Activated CD4-positive, alpha-beta T cell treated with anti-CD3 and anti-CD28 coated beads for 48 hours (primary cell): ENCODE data around the gene CNTN5.

Experiments used
- DNase-seq: peaks from one replicate; pipeline ENCODE4 v3.0.0-alpha.2; 2020

Gene CNTN5

DNA sequence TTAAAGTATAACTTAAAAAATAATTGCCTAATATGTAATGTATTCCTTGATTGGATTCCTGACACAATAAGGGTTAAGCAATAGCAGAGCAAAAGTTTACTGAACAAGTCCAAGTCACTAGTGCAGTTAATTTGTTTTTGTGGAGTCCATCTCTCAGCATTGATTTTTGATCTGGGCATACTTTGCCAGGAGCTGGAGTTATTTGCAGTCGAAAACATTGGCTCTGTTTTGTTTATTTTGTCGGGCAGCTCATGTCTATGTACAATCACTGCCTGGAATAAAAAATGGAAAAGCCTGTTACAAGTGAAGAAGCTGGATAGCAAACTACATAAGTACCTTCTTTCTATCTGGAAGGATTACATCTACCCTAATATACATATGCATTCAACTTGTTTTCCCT, 625.2 kb downstream of the CNTN5 start:
- no peak for DNase-seq

DNA sequence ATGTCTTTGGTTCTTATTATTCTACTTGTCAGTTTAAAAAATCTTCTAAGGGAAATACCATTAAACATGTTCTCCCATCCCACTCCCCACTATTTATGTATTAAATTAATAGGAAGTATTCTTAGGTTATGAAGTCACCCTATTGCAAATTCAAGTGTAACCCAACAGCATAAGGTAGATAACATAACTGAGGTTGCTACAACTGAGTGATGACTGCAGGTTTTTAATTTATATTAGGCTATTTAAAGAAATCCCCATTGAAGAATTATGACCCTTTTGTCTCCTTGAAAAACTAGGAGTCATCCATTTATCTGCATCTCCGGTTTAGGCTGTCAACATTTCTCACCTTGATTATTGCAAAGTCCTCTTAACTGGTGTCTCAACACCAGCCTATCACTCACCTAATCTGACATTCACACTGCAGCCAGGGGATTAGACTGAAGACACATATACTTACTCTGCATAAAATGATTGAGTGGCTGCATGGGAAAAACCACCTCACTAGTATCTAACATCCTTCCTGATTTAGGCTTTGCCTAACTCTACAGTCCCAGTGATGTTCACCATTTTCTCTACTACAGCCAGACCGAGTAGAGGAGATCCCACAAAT, 649.4 kb downstream of the CNTN5 start:
- DNase-seq, result no peak

DNA sequence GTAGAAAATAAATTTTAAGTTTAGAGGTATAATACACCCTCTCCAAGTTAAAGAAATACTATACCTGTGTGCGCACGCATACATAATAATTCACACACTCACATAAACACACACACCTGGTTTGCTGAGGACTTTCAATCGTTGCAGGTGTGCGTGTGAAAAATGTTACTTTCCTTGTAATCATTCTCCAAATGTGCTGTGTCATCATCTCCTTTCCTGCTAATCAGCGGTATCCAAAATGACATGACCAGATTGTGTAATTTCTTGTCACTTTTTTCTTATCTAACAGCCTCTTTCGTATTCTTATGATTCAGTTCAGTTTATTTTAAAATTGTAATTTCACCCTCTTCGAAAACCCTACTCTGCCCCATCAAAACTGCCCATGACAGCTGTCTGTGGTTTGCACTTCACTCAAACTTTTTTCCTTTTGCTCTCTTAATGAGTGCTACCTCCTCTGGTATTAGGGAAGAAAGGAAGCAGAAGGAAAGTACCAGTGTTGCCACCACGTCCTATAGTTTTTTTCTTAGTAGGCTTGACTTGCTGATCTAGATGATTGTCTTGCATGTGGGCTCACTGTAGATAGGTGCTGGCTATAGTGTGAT, 651.2 kb downstream of the CNTN5 start:
- no peak for DNase-seq

DNA sequence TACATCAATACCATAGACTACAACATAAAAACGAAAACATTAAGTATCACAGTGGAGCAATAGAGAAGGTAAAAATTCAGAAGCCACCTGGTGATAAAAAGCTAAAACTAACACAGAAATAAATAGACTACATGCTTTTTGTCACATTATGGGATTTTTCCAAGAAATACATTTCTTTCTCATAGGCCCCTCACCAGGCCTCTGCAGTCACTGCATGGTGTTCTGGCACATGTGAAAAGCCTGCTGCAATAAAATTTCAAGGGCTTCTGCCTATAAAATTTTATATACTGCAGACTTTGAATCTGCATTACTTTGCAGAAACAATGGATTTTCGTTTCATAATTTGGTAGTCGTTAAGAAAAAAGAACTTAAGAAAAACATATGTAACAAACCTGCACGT, 655.5 kb downstream of the CNTN5 start:
- DNase-seq, result no peak

DNA sequence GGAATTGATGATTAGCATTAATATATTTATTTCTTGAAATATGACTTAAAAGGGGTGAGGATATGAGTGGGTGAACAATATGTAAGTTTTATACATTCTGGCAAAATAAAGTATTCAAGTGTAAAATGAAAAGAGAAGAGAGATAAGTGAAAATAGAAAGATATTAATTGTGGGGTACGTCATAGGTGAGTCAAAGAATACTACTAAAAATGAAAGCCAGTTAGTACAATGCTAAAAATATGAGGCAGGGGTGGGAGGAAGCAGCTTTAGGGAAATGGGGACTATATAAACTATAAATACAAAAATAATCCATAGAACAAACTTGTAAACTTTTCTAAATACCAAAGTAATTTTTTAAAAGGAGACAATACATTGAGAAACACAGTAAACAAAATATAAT, 661.4 kb downstream of the CNTN5 start:
- no peak for DNase-seq

DNA sequence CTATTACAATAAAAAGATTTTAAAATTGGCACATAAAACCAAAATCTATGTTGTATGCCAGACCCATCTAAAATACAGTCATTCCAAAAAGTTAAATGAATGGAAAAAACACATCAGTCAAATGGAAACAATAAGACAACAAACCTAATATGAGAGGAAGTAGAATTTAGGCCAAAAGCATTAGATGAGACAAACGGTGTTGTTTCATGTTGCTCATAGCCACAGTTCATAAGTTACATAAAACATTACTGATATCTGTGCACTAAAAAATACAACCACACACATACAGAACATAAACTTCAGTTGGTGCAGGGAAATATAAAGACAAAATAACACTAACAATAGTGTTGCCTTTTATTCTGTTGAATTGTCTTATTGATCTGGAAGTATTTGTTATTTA, 661.9 kb downstream of the CNTN5 start:
- DNase-seq, result no peak

DNA sequence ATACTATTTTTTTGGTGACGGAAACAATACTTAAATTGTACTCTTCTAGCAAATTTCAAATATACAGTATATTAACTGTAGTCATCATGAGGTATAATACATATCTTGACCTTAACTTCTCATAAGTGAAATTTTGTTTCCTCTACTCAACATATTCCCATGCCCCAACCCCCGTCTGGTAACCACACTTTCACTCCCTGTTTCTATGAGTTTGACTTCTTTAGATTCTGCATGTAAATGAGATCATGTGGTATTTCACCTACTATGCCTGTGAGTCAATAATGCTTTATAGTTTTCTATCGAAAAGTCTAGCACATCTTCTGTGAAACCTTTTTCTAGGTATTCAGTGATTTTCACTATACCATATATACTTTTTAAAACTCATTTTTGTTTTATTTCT, 663.2 kb downstream of the CNTN5 start:
- no peak for DNase-seq

DNA sequence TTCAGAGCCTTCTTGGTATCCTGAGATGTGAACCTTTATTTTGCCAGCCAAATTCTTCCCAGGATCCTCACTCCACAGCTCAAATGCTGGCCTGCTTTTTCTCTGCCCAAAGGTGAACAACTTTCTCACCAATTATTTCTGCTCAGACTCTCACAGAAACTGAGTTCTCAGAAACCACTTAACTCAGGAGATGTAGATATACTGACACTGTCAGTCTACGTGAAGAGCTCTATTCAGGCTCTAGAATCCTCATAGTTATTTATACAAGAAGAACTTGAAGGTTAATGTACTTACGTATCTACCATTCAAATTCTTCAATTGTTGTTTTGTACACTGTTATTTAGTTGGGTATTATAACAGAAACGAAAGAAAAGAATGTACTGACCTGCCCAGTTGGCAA, 666.1 kb downstream of the CNTN5 start:
- DNase-seq, result no peak

DNA sequence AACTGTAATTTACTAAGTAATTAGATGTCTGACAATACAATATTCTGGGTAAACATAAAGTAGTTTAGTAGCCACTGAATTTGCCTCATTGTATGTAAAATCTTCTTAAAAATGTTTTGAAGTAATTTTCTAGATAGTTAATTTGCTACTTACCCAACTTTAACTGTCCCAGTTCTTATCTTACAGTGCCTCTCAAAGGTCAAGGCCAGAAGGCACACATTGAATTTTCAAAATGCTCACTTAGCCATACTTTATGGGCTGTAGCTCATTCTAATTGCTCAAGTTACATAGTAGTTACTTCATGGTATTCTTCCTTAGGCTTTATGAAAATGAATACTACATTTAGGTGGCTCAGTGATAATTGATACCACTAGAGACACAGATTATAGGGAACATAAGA, 666.6 kb downstream of the CNTN5 start:
- no peak for DNase-seq

DNA sequence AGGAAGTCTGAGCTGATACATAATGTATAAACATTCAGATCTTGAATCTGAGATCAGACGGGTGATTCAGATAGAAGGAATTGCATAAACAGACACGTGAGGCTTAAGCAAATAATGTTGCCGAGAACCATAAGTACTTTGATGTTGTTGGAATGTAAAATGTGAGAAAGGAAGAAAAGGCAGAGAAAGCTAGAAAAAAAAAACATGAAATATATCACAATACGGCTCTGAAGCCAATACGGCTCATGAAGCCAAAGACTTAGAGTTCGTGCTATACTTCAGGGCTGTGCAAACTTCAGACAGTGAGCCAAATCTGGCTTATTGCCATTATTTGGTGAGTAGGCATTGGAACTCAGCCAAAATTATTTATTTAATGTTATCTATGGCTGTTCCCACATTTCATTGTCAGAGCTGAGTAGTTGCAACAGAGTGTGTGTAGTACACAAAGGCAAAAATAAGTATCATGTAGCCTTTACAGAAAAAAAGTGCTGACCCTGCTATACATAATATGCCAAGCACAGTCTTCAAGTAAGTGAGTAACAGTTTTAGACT, 673.3 kb downstream of the CNTN5 start:
- no peak for DNase-seq

DNA sequence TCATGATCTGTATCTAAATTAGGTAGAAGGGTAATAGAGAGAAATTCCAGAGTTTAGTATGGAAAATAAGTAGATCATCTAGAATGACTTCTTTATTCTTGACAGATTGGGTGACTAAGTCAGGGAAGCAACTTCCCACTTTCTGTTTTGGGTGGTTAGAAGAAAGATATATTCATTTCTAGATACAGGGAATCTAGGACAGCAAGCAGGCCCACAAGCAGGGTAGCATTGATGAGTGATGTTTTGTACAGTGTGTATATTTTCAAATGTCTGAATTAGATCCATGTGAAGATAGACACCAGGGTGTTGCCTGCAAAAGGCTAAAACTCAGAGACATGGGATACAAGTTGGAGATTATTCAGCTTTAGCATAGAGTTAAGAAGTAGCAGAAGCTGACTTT, 674.4 kb downstream of the CNTN5 start:
- no peak for DNase-seq

DNA sequence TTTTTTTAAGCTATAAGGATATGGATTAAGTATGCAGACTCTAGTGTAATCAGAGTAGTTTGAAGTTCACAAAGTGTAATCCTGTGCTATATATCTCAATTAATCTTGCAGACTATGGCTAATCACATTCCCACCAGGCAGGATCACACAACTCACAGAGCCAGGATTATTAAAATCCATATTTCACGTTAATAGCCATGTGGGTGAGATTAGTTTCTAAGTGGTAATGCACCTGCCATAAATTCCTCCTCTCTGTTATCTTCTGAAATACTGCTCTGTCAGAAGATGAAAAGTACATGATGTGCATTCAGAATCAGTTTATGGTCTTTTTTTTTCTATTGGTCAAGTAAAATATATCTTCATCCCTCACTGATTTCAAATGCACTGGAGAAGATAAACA, 686.1 kb downstream of the CNTN5 start:
- no peak for DNase-seq

DNA sequence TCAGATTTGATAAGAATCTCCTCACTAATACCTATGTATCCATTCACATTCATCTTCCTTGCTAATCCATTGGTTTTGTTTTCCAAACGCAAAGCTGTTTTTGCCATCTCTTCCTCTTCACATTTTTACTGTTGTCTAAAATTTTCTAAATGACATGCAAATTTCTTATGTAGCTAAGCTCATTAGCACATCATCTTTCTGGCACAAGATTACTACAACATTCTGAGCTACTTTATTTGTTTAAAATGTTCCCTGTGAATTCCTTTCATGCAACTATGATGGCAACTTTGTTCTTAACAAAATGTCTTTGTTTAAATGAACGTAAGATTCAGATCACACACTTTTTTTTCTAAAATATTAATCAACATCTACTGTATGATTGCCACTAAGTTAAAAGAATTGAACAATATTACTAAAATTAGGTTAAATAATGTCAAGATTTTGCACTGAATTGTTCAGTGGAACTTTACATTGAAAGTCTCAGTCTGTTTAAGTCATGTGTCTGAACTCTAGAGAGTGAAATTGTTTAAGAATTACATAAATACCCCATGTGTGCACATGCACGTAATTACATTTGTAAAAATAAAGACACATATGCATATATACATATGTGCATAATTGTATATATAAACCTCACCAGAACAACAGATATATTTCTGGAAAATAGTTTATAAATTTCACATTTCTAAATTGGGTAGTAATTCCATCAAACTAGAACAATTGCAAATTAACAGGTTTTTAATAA, 688.4 kb downstream of the CNTN5 start:
- no peak for DNase-seq

DNA sequence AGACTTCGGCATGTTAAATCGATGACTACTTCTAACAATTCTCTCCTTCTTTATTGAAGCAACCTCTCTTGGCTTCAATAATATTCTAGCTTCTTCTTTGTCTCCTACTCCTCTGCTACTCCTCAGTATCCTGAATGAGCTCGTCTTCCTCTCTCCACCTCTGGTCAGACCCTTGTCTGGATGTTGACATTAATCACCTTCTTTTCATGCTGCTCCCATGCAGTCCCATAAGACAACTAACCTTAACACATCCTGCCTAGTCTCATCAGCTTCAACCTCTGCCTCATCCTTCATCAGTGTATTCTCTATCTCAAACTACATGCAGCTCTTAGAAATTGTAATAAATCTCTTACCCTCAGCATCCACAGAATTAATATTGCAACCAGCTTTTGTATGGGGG, 695.6 kb downstream of the CNTN5 start:
- DNase-seq, result no peak

DNA sequence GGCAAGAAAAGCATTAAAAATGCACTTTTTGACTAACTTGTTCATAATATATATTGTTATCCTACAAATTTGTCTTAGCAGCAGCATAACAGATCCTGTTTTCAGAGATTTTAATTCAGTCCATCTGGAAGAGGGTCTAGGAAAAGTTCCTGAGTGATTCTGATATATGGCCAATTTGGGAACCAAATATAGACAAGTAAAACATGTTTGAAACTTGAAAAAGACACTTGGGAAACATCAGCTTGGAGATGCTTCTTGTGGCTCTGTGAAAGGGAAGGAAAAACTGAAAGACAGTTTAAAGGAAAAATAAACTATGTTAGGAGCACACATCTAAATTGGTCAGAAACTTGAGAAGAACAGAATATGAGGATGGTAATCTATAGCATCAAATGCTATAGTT, 697.5 kb downstream of the CNTN5 start:
- no peak for DNase-seq

DNA sequence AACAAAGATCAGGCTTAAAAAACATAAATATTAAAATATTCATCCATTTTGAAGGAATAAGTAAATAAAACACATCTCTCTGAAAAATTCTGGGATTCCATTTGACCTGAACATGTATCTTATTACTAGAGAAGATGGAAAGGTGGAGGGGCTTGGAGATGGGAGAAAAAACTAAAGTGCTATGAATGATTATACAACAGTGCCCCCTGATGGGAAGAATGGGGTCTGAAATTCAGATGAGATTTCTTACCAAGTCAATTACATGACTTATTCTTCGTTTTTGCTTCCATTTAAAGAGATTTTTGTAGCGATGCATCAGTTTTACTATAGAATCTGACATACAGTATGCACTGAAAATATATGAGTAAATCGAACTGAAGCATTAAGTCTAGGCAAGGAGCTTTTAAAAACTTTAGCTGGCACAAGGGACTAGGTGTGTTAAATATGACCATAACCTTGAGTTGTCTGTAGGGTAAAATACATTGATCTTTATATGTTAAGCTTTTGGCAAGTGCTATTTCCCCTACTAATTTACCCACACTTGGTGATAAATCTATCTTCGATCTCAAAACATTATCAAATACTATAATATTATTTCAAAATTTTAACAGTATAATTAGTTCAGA, 718.8 kb downstream of the CNTN5 start:
- DNase-seq, result no peak

DNA sequence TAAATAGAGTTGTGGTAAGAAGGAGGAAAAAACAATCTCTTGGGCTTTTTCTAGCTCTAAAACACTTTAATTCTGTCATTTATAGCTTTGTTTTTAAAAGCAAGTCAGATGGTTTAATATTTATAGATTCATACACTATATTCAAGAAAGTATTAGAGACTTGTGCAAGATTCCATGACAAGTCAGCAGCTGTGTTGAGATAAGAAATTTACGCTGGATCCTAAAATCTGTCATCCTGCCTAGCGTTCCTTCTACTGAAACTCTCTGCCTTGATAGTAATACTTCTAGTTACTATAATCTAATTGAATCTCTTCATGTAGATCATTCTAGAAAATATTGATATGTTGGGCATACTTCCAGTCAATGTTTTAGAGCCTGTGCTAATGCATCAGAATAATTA, 721.8 kb downstream of the CNTN5 start:
- DNase-seq, result no peak

DNA sequence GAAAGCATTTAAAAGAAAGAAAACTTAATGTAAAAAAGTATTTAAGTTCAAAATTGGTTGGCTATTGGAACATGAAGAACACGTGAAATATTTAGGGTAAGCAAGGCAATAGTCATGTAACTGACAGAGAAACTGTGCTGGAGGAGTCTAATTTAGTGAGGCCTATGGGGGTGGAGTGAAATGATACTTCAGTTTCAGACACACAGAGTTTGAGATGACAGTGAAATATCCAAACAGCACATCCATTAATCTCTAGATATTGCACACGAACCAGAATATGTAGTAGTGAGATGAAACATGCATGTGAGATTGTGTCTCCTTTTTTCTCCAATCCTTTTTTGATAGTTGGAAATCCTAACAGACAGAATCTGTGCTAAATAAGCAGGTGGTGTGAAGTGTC, 739.0 kb downstream of the CNTN5 start:
- no peak for DNase-seq

DNA sequence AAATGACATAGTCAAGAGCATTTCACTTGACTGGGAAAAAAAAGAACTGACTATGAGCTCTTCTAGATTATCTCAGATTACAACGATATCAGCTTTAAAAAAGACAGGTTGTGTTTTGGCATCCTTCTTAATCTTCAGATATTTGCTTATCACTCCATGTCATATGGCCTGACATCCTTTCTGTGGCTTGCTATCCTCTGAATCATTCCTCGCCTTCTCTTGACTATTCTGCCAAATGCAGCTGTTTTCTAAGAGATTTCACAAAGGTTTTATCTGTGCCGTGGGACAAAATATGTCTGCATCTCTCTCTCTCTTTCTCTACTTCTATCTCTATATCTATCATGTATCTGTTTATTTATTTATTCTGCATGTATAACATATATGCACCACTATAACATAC, 746.1 kb downstream of the CNTN5 start:
- no peak for DNase-seq

DNA sequence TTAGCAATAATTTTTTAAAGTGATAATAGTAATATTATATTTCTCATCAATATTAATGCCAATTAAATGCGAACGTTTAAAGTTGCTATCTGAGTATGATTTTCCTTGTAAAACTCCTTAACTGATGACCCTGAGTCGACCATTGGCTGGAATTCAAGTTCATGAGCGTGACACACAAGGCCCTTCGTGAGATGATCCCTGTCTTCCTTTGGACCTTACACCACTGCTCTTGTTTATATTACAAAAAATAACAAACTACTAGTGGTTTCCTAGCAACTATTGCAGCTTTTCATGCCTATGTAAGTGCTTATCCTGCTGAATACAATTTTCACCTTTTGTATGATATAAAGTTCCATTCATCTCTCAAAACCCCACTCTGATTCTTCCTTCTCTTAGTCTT, 752.9 kb downstream of the CNTN5 start:
- no peak for DNase-seq

DNA sequence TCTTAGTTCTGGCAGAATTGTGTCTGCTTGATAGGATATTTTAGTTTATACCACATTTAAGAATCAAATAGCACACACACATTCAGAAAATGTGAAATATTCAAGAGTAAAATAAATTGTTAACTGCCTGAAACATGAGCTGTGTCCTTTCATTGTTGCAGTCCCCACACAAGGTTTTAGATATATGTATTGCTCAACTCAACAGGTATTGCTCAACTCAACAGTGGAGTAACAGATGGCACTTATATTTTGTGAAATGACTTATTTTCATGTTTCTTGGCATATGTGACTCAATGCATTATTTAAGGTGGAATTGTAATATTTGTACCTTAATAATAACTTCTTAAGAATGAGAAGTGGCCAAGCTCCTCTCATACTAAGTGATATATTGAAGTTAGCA, 760.3 kb downstream of the CNTN5 start:
- no peak for DNase-seq

DNA sequence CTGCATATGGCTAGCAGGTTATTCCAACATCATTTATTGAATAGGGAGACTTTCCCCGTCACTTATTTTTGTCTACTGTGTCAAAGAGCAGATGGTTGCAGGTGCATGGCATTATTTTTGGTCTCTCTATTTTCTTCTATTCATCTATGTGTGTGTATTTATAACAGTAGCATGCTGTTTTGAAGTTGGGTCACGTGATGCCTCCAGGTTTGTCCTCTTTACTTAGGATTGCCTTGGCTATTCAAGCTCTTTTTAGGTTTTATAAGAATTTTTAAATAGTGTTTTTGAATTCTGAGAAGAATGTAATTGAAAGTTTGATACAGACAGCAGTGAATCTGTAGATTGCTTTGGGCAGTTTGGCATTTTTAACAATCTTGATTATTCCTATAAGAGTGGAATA, 770.6 kb downstream of the CNTN5 start:
- no peak for DNase-seq

DNA sequence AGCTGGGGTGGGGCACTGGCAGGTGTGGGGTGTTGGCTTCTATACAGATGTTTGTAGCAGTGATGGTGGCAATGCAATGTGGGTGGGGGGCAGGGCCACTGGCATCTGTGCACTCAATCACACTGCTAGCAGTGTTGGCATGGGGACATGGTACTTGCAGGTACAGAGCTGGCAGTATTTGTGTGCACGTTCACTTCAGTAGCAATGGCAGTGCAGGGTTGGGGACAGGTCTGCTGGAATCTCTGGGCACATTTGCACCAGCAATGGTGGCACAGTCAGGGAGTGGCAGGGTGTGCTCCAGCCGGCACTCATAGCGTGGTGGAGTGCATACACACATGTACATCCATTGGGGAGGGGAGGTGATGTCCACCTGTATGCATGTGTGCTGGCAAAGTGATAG, 775.2 kb downstream of the CNTN5 start:
- DNase-seq, result no peak

DNA sequence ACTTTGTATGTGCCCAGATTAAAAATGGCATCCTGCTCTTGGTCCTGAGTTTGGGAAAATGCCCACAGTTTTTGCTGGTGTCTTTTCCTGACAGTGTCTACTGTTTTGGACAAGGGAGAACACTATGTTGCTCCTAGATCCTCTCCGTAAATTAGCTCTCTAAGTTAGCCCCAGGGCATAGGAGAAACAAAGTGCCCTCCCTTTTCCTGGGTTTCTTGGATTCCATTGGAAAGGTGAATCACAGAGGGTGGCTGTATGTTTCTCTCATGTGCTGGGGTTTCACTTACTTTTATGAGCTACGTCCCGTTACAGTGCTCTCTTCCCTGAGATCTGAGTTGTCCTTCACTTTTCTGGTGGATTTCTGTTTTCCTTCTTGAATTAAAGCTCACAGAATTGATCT, 782.8 kb downstream of the CNTN5 start:
- DNase-seq, result no peak
